Astrocyte (in vitro differentiated cells and primary cell): ENCODE measurements around the gene FBXO22. TPM values are rescaled to one million over a fixed set of nuclear protein-coding genes. Genes with fewer than 3 reads are reported as not detected.
"Not testable (repeated sequence)": the region's sequence is repeated elsewhere in the genome, so short reads cannot be mapped to it uniquely, and the experiment has no call there.

Experiments
- DNase-seq: peaks from one replicate; pipeline ENCODE4 v3.0.0-alpha.2; 2010; ENCODE audit warnings: low read depth
- FAIRE-seq: peaks from 2 replicates; lab custom pipeline; 2011; peaks lifted over from hg19 to GRCh38; lab: Jason Lieb, UNC
- H2AFZ ChIP-seq: 2 replicates; pipeline ENCODE4 v1.6.0; 2012; ENCODE audit warnings: low read depth, low read length, inconsistent platforms
- H3K27ac ChIP-seq: 2 replicates; pipeline ENCODE4 v1.5.1; 2011; ENCODE audit warnings: low read depth, low read length, inconsistent platforms
- H3K27me3 ChIP-seq: 2 replicates; pipeline ENCODE4 v1.6.0; 2011; ENCODE audit warnings: low read length, inconsistent platforms; ENCODE audit not compliant: insufficient read depth
- H3K36me3 ChIP-seq: 2 replicates; pipeline ENCODE4 v1.5.1; 2011; ENCODE audit warnings: low read length, inconsistent platforms; ENCODE audit not compliant: insufficient read depth
- H3K4me1 ChIP-seq: 2 replicates; pipeline ENCODE4 v1.5.1; 2011; ENCODE audit warnings: low read length, inconsistent platforms; ENCODE audit not compliant: insufficient read depth
- H3K4me2 ChIP-seq: 2 replicates; pipeline ENCODE4 v1.6.0; 2012; ENCODE audit warnings: low read length, inconsistent platforms
- H3K4me3 ChIP-seq: 2 replicates; pipeline ENCODE4 v1.5.1; 2011; ENCODE audit warnings: low read depth, mild to moderate bottlenecking, low read length, inconsistent platforms; ENCODE audit not compliant: insufficient read depth
- H3K79me2 ChIP-seq: 2 replicates; pipeline ENCODE4 v1.6.0; 2012; ENCODE audit warnings: mild to moderate bottlenecking, low read length, inconsistent platforms; ENCODE audit not compliant: insufficient read depth
- H3K9ac ChIP-seq: 2 replicates; pipeline ENCODE4 v1.6.0; 2012; ENCODE audit warnings: mild to moderate bottlenecking, low read length, inconsistent platforms
- H3K9me3 ChIP-seq: 2 replicates; pipeline ENCODE4 v1.5.1; 2012; ENCODE audit warnings: low read depth, mild to moderate bottlenecking, low read length, inconsistent platforms; ENCODE audit not compliant: insufficient read depth
- H4K20me1 ChIP-seq: 2 replicates; pipeline ENCODE4 v1.6.0; 2012; ENCODE audit warnings: low read length, inconsistent platforms; ENCODE audit not compliant: insufficient read depth
- H3K27ac Mint-ChIP-seq: one replicate; pipeline ENCODE4 v1.8.0; 2021; ENCODE audit warnings: mild to moderate bottlenecking, mixed read lengths; ENCODE audit not compliant: unreplicated experiment
- H3K27me3 Mint-ChIP-seq: one replicate; pipeline ENCODE4 v1.8.0; 2021; ENCODE audit warnings: low read depth, mixed read lengths; ENCODE audit not compliant: unreplicated experiment
- H3K36me3 Mint-ChIP-seq: one replicate; pipeline ENCODE4 v1.8.0; 2021; ENCODE audit warnings: low read depth, mixed read lengths; ENCODE audit not compliant: unreplicated experiment
- H3K4me1 Mint-ChIP-seq: one replicate; pipeline ENCODE4 v1.8.0; 2021; ENCODE audit warnings: low read depth, mixed read lengths; ENCODE audit not compliant: unreplicated experiment
- H3K4me3 Mint-ChIP-seq: one replicate; pipeline ENCODE4 v1.8.0; 2021; ENCODE audit warnings: mild to moderate bottlenecking, moderate library complexity, mixed read lengths; ENCODE audit not compliant: unreplicated experiment
- H3K9me3 Mint-ChIP-seq: one replicate; pipeline ENCODE4 v1.8.0; 2021; ENCODE audit warnings: mild to moderate bottlenecking, mixed read lengths; ENCODE audit not compliant: unreplicated experiment
- CTCF ChIP-seq: IDR thresholded peaks from 2 replicates; pipeline ENCODE4 v1.5.1; 2011; ENCODE audit warnings: low read depth, mild to moderate bottlenecking, inconsistent platforms, low read length, moderate library complexity; ENCODE audit not compliant: insufficient read depth
- EZH2 ChIP-seq: IDR thresholded peaks from 2 replicates; pipeline ENCODE4 v1.6.1; 2012; ENCODE audit warnings: mild to moderate bottlenecking, low read length, inconsistent platforms; ENCODE audit not compliant: insufficient read depth
- total RNA-seq: library from RNA; stranded (reverse); gene quantifications from 2 replicates; pipeline ENCODE4 v1.2.1, GENCODE V29; 2021

Gene FBXO22
- total RNA-seq, 1 donor from 2014 or later: 69.1 TPM

GRCh38 chr15:75981149-75981815, 77.6 kb downstream of the FBXO22 start:
- H3K27ac Mint-ChIP-seq: no peak overlapping the region
- Histone ChIP-seq H2AFZ (no peak overlapping the region), H3K4me1 (no peaks in the 10 kb centered on the region), H3K27me3 (no peaks in the 10 kb centered on the region), H3K79me2 (no peaks in the 10 kb centered on the region), H3K9ac (no peak overlapping the region), H3K4me2 (no peak overlapping the region), H3K9me3 (no peaks in the 10 kb centered on the region), H3K4me3 (no peak overlapping the region), H3K36me3 (no peaks in the 10 kb centered on the region), H4K20me1 (no peaks in the 10 kb centered on the region), H3K27ac (no peak overlapping the region)
- H3K4me3 Mint-ChIP-seq: no peak overlapping the region
- no peaks in the 10 kb centered on the region for H3K27me3 Mint-ChIP-seq
- H3K36me3 Mint-ChIP-seq: peaks cover 2% of the 10 kb centered on the region
- DNase-seq (no peak), FAIRE-seq (no peak)
- TF ChIP-seq CTCF: no peak
- TF ChIP-seq EZH2: no peak
- peaks cover 4% of the 10 kb centered on the region for H3K9me3 Mint-ChIP-seq
- H3K4me1 Mint-ChIP-seq: no peaks in the 10 kb centered on the region

GRCh38 chr15:75982468-75982867, 78.8 kb downstream of the FBXO22 start:
- Histone ChIP-seq H3K4me1 (no peaks in the 10 kb centered on the region), H3K9ac (no peak overlapping the region), H3K27me3 (no peaks in the 10 kb centered on the region), H3K4me2 (no peak overlapping the region), H2AFZ (no peak overlapping the region), H3K27ac (no peak overlapping the region), H3K79me2 (no peaks in the 10 kb centered on the region), H4K20me1 (no peaks in the 10 kb centered on the region), H3K4me3 (no peak overlapping the region), H3K36me3 (no peaks in the 10 kb centered on the region), H3K9me3 (no peaks in the 10 kb centered on the region)
- no peaks in the 10 kb centered on the region for H3K4me1 Mint-ChIP-seq
- TF ChIP-seq EZH2: no peak
- TF ChIP-seq CTCF: no peak
- peaks cover 3% of the 10 kb centered on the region for H3K9me3 Mint-ChIP-seq
- FAIRE-seq (no peak), DNase-seq (no peak)
- no peak overlapping the region for H3K4me3 Mint-ChIP-seq
- H3K36me3 Mint-ChIP-seq: peaks cover 2% of the 10 kb centered on the region
- no peaks in the 10 kb centered on the region for H3K27me3 Mint-ChIP-seq
- no peak overlapping the region for H3K27ac Mint-ChIP-seq

GRCh38 chr15:75984706-75985105, 81.0 kb downstream of the FBXO22 start:
- H3K36me3 Mint-ChIP-seq, FAIRE-seq, H3K4me1 ChIP-seq, H3K9me3 Mint-ChIP-seq, DNase-seq, H3K27ac ChIP-seq, H3K9ac ChIP-seq, H3K36me3 ChIP-seq, H3K27ac Mint-ChIP-seq, H3K4me1 Mint-ChIP-seq, H4K20me1 ChIP-seq, H2AFZ ChIP-seq, H3K4me3 Mint-ChIP-seq, H3K4me2 ChIP-seq, H3K27me3 Mint-ChIP-seq, H3K27me3 ChIP-seq, H3K79me2 ChIP-seq, H3K9me3 ChIP-seq, H3K4me3 ChIP-seq: not testable (repeated sequence)
